ENCODE results near the gene NMNAT3. TPM values are rescaled to one million over a fixed set of nuclear protein-coding genes. Genes with fewer than 3 reads are reported as not detected.

Gene NMNAT3
- total and polyA plus RNA-seq, 5 donors from 2014 or later = 1.5 to 5.7 (median 2.8) TPM

DNA sequence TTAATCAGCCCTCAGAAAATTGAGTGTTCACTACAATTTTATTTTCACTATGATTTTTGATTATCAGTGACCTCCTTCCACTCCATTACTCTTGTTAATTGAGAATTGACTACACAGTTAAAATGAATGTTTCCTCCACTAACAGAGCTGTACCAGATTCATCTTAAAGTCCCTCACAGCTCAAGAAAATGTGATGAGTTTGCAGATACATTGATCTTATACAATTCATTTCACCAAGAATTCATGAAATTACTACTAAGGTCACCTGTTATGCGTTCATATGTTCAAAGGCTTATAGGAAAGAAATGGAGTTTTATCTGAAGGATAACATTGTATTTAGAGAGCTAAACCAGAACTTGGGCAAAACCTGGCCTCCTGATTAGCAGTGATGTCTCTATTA lies 17.5 kb downstream of the NMNAT3 start:
- peaks cover 0 to 1% (median 0%) of the 10 kb centered on the region in 7 donors for H3K9me3 Mint-ChIP-seq
- H3K4me1 ChIP-seq (ENCODE audit: control insufficient read depth, insufficient read depth, low read length, poor library complexity, severe bottlenecking) = no peaks in the 10 kb centered on the region
- ATAC-seq (ENCODE audit: low read depth in 2 of 2) (no peak), DNase-seq (no peak)
- H3K4me3 ChIP-seq (ENCODE audit: low read depth, low read length) = no peak overlapping the region
- no peak overlapping the region for H3K4me3 Mint-ChIP-seq
- no peaks in the 10 kb centered on the region for H3K27me3 ChIP-seq (ENCODE audit: control insufficient read depth, insufficient read depth, low read length)
- no peaks in the 10 kb centered on the region for H3K9me3 ChIP-seq (ENCODE audit: control insufficient read depth in 2 of 2, low read length in 2 of 2)
- H3K36me3 ChIP-seq (ENCODE audit: control insufficient read depth, insufficient read depth, low read length) = no peaks in the 10 kb centered on the region
- no peak overlapping the region for H3K27ac Mint-ChIP-seq
- no peaks in the 10 kb centered on the region for H3K27me3 Mint-ChIP-seq
- H3K4me1 Mint-ChIP-seq = no peaks in the 10 kb centered on the region
- H3K36me3 Mint-ChIP-seq = no peaks in the 10 kb centered on the region
- no peak overlapping the region for H3K27ac ChIP-seq (ENCODE audit: insufficient read depth, low read length, poor library complexity, severe bottlenecking)

DNA sequence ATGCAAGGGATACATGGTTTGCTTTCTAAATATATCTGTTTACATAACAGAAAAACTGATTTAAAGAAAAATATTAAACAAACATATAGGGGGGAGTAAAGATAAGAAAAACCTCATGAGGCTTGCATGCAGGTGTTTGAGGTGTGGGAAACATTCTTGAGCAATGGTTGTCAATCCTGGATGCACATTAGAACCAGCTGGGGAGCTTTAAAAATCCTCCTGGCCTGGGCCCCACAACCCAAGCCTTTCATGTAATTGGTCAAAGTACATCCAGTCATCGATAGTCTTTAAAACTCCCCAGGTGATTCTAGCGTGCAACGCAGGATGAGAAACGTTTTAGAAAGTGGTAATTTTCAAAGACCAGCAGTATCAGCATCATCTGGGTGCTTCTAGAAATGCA lies 18.3 kb downstream of the NMNAT3 start:
- H3K4me3 Mint-ChIP-seq = no peak overlapping the region
- no peak overlapping the region for H3K27ac ChIP-seq (ENCODE audit: insufficient read depth, low read length, poor library complexity, severe bottlenecking)
- H3K9me3 ChIP-seq (ENCODE audit: control insufficient read depth in 2 of 2, low read length in 2 of 2) = no peaks in the 10 kb centered on the region
- ATAC-seq (ENCODE audit: low read depth in 2 of 2) = no peak
- DNase-seq = no peak
- no peaks in the 10 kb centered on the region for H3K36me3 ChIP-seq (ENCODE audit: control insufficient read depth, insufficient read depth, low read length)
- no peak overlapping the region for H3K4me3 ChIP-seq (ENCODE audit: low read depth, low read length)
- no peak overlapping the region for H3K27ac Mint-ChIP-seq
- H3K36me3 Mint-ChIP-seq = no peaks in the 10 kb centered on the region
- H3K27me3 Mint-ChIP-seq = no peaks in the 10 kb centered on the region
- H3K4me1 Mint-ChIP-seq = no peaks in the 10 kb centered on the region
- H3K4me1 ChIP-seq (ENCODE audit: control insufficient read depth, insufficient read depth, low read length, poor library complexity, severe bottlenecking) = no peaks in the 10 kb centered on the region
- H3K27me3 ChIP-seq (ENCODE audit: control insufficient read depth, insufficient read depth, low read length) = no peaks in the 10 kb centered on the region
- peaks cover 0 to 1% (median 0%) of the 10 kb centered on the region in 7 donors for H3K9me3 Mint-ChIP-seq

DNA sequence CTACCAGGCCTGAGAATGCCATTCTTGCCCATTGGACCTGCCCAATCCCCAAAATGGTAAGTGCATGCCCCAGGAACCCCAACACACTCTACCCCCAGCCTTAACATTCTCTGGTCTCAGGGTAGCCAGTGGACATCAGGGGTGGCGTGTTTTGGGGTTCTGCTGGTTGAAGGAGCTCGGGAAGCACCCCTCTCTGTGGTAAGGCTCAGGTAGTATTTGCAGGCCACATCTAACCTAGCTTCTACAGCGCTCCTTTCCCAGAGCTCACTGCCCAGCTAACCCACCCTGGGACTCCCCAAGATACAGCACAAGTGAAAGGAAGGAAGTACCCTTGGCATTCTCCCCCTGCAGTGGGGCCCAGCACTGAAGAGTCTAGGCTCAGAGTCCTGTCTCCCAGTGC lies 19.8 kb downstream of the NMNAT3 start:
- Mint-ChIP-seq H3K27me3 (no peaks in the 10 kb centered on the region), H3K4me1 (no peaks in the 10 kb centered on the region), H3K27ac (no peak overlapping the region), H3K36me3 (no peaks in the 10 kb centered on the region), H3K9me3 (peaks cover 0 to 1% (median 0%) of the 10 kb centered on the region in 7 donors), H3K4me3 (no peak overlapping the region)
- Histone ChIP-seq H3K4me3 (ENCODE audit: low read depth, low read length) (no peak overlapping the region), H3K4me1 (ENCODE audit: control insufficient read depth, insufficient read depth, low read length, poor library complexity, severe bottlenecking) (no peaks in the 10 kb centered on the region), H3K27me3 (ENCODE audit: control insufficient read depth, insufficient read depth, low read length) (no peaks in the 10 kb centered on the region), H3K9me3 (ENCODE audit: control insufficient read depth in 2 of 2, low read length in 2 of 2) (no peaks in the 10 kb centered on the region), H3K36me3 (ENCODE audit: control insufficient read depth, insufficient read depth, low read length) (no peaks in the 10 kb centered on the region), H3K27ac (ENCODE audit: insufficient read depth, low read length, poor library complexity, severe bottlenecking) (no peak overlapping the region)
- ATAC-seq (ENCODE audit: low read depth in 2 of 2) (no peak), DNase-seq (no peak)

DNA sequence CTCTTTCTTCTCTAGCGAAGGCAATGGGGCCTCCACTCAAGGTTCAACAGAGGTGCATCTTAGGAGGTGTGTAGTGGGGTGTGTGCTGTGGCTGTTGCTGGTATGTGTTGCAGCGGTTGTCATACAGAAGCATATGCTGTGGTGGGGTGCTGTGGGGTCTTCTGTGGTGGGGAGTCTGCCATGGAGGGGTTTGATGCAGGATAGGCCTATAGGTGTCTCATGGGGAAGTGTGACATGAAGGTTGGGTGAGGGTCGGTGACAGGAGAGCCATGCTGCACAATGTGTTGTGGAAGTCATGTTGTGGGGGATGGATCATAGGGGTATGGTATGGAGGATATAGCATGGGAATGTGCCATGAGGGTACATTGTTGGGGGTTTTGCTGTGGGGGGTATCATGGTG lies 20.3 kb downstream of the NMNAT3 start:
- no peaks in the 10 kb centered on the region for H3K4me1 Mint-ChIP-seq
- H3K27me3 Mint-ChIP-seq = no peaks in the 10 kb centered on the region
- H3K9me3 Mint-ChIP-seq = peaks cover 0 to 1% (median 0%) of the 10 kb centered on the region in 7 donors
- no peaks in the 10 kb centered on the region for H3K27me3 ChIP-seq (ENCODE audit: control insufficient read depth, insufficient read depth, low read length)
- H3K36me3 Mint-ChIP-seq = no peaks in the 10 kb centered on the region
- no peak overlapping the region for H3K27ac ChIP-seq (ENCODE audit: insufficient read depth, low read length, poor library complexity, severe bottlenecking)
- H3K27ac Mint-ChIP-seq = no peak overlapping the region
- H3K4me1 ChIP-seq (ENCODE audit: control insufficient read depth, insufficient read depth, low read length, poor library complexity, severe bottlenecking) = no peaks in the 10 kb centered on the region
- H3K4me3 ChIP-seq (ENCODE audit: low read depth, low read length) = no peak overlapping the region
- H3K9me3 ChIP-seq (ENCODE audit: control insufficient read depth in 2 of 2, low read length in 2 of 2) = no peaks in the 10 kb centered on the region
- ATAC-seq (ENCODE audit: low read depth in 2 of 2) = no peak
- H3K36me3 ChIP-seq (ENCODE audit: control insufficient read depth, insufficient read depth, low read length) = no peaks in the 10 kb centered on the region
- no peak for DNase-seq
- no peak overlapping the region for H3K4me3 Mint-ChIP-seq

DNA sequence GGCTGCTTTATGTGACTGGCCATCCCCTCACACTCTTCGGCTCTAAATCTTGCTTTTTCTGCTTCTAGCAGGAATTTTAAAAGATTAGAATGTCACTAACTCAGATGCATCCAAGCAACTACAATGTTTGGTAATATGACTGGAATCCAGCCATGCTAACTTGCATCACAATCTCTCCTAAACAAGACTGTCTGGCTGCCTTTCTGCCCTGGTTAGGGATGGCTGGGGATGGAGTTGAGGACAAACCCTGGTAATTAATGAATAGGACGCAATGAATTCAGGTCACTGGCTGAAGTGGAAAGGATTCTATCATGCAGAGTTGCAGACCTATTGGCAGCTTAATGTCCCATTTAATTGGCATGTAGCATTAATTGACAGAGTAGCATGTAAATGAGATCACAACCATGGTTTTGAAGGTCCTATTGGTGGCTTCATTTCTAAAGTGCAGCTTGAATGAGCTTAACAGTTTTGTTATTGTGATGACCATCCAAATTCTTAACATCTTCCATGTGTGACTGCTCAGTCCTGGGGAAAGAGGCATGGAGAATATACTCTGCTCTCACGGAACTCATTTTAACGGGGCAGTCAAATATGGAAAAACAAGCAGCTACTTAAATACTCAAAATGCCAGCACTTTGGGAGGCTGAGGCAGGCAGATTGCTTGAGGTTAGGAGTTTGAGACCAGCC lies 21.7 kb downstream of the NMNAT3 start:
- Mint-ChIP-seq H3K9me3 (peaks cover 0 to 1% (median 0%) of the 10 kb centered on the region in 7 donors), H3K4me1 (no peaks in the 10 kb centered on the region), H3K27ac (no peak overlapping the region), H3K36me3 (no peaks in the 10 kb centered on the region), H3K4me3 (no peak overlapping the region), H3K27me3 (no peaks in the 10 kb centered on the region)
- Histone ChIP-seq H3K4me3 (ENCODE audit: low read depth, low read length) (no peak overlapping the region), H3K4me1 (ENCODE audit: control insufficient read depth, insufficient read depth, low read length, poor library complexity, severe bottlenecking) (no peaks in the 10 kb centered on the region), H3K27ac (ENCODE audit: insufficient read depth, low read length, poor library complexity, severe bottlenecking) (no peak overlapping the region), H3K9me3 (ENCODE audit: control insufficient read depth in 2 of 2, low read length in 2 of 2) (no peaks in the 10 kb centered on the region), H3K27me3 (ENCODE audit: control insufficient read depth, insufficient read depth, low read length) (no peaks in the 10 kb centered on the region), H3K36me3 (ENCODE audit: control insufficient read depth, insufficient read depth, low read length) (no peaks in the 10 kb centered on the region)
- DNase-seq (no peak), ATAC-seq (ENCODE audit: low read depth in 2 of 2) (no peak)

DNA sequence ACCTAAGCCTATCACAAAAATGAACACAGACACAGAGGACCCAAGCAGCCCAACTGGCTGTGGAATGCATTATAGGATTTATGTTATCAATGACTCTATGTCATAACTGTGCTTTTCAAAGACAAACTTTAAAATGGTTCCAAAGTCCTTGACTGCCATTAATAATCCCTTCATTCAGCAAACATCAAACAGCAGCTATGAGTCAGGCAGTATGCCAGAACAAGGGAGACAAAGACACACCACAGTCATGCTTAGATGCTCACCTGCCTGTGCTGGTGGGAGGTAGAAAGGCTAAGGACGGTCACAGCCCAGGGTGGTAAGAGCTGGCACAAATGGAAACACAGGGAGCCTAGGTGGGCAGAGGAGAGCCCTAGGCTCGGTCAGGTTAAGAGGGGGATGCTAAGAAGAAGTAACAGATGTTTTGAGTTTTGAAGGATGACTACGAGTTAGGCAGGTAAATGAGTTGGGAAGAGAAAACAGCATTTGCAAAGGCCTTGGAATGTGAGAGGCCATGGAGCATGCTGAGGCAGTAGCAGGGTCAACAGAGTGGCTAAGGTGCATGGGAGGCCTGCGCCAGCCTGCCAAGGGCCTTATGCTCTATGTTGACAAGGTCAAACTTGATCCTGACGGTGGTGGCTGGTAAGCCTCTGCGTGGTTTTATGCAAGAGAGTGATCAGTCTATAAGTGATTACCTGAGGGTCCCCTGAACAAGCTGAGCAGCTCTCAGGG lies 23.0 kb downstream of the NMNAT3 start:
- no peak overlapping the region for H3K27ac ChIP-seq (ENCODE audit: insufficient read depth, low read length, poor library complexity, severe bottlenecking)
- Mint-ChIP-seq H3K4me1 (no peaks in the 10 kb centered on the region), H3K9me3 (no peaks in the 10 kb centered on the region), H3K27me3 (no peaks in the 10 kb centered on the region), H3K4me3 (no peak overlapping the region), H3K36me3 (no peaks in the 10 kb centered on the region), H3K27ac (no peak overlapping the region)
- H3K27me3 ChIP-seq (ENCODE audit: control insufficient read depth, insufficient read depth, low read length) = no peaks in the 10 kb centered on the region
- H3K4me1 ChIP-seq (ENCODE audit: control insufficient read depth, insufficient read depth, low read length, poor library complexity, severe bottlenecking) = no peaks in the 10 kb centered on the region
- DNase-seq (no peak), ATAC-seq (ENCODE audit: low read depth in 2 of 2) (no peak)
- H3K4me3 ChIP-seq (ENCODE audit: low read depth, low read length) = no peak overlapping the region
- H3K36me3 ChIP-seq (ENCODE audit: control insufficient read depth, insufficient read depth, low read length) = no peaks in the 10 kb centered on the region
- no peaks in the 10 kb centered on the region for H3K9me3 ChIP-seq (ENCODE audit: control insufficient read depth in 2 of 2, low read length in 2 of 2)

DNA sequence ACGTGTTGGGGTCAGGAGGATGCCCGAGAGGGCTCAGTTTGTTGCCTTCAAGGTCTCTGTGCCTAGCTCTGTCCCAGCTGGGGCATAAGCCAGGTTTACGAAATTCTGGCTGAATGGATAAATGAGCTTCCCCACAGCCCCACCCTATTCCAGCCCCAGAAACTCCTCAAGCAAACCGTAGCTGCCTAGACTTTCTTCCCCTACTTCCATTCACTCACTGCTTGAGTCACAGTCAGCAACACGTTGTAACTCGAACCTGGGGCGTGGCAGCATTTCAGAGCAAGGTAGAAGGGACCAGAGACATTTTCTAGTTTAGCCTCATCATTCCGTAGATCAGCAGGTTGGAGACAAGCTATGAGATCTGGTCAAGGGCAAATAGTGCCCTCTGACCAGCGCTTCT lies 24.2 kb downstream of the NMNAT3 start:
- H3K9me3 ChIP-seq (ENCODE audit: control insufficient read depth in 2 of 2, low read length in 2 of 2) = no peaks in the 10 kb centered on the region
- no peaks in the 10 kb centered on the region for H3K4me1 ChIP-seq (ENCODE audit: control insufficient read depth, insufficient read depth, low read length, poor library complexity, severe bottlenecking)
- no peak for DNase-seq
- H3K4me1 Mint-ChIP-seq = no peaks in the 10 kb centered on the region
- ATAC-seq (ENCODE audit: low read depth in 2 of 2) = no peak
- no peaks in the 10 kb centered on the region for H3K36me3 ChIP-seq (ENCODE audit: control insufficient read depth, insufficient read depth, low read length)
- no peaks in the 10 kb centered on the region for H3K27me3 ChIP-seq (ENCODE audit: control insufficient read depth, insufficient read depth, low read length)
- no peak overlapping the region for H3K4me3 Mint-ChIP-seq
- no peak overlapping the region for H3K4me3 ChIP-seq (ENCODE audit: low read depth, low read length)
- H3K36me3 Mint-ChIP-seq = no peaks in the 10 kb centered on the region
- H3K27me3 Mint-ChIP-seq = no peaks in the 10 kb centered on the region
- no peak overlapping the region for H3K27ac Mint-ChIP-seq
- no peaks in the 10 kb centered on the region for H3K9me3 Mint-ChIP-seq
- no peak overlapping the region for H3K27ac ChIP-seq (ENCODE audit: insufficient read depth, low read length, poor library complexity, severe bottlenecking)

DNA sequence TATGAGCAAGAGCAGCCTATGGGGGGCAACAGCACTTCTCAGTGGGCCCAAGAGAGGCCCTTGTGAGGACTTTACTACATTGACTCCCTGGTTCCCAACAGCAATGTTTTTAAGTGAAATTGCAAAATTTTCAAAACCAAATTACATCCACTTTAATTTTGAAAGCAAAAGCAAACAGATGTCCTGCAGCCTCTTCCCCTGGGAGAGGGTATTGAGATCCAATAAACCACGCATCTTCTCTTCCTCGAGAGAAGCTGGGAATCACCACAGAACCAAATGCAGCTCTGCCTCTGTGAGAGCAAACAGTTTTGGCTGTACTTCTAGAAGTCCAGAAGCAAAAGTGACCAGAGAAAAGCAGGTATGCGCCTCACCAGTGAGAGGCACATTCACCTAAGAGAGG lies 25.2 kb downstream of the NMNAT3 start:
- Histone ChIP-seq H3K4me1 (ENCODE audit: control insufficient read depth, insufficient read depth, low read length, poor library complexity, severe bottlenecking) (no peaks in the 10 kb centered on the region), H3K9me3 (ENCODE audit: control insufficient read depth in 2 of 2, low read length in 2 of 2) (no peaks in the 10 kb centered on the region), H3K36me3 (ENCODE audit: control insufficient read depth, insufficient read depth, low read length) (no peaks in the 10 kb centered on the region), H3K27me3 (ENCODE audit: control insufficient read depth, insufficient read depth, low read length) (no peaks in the 10 kb centered on the region), H3K27ac (ENCODE audit: insufficient read depth, low read length, poor library complexity, severe bottlenecking) (no peak overlapping the region), H3K4me3 (ENCODE audit: low read depth, low read length) (no peak overlapping the region)
- Mint-ChIP-seq H3K4me1 (no peaks in the 10 kb centered on the region), H3K36me3 (no peaks in the 10 kb centered on the region), H3K9me3 (no peaks in the 10 kb centered on the region), H3K27me3 (no peaks in the 10 kb centered on the region), H3K27ac (no peak overlapping the region), H3K4me3 (no peak overlapping the region)
- DNase-seq (no peak), ATAC-seq (ENCODE audit: low read depth in 2 of 2) (no peak)

Data from CD4-positive, CD25-positive, alpha-beta regulatory T cell (primary cell).